Ovary (tissue), 10 donors: Measurements from ENCODE around the gene NNMT. TPM values are rescaled to one million over a fixed set of nuclear protein-coding genes. Genes with fewer than 3 reads are reported as not detected.

Source experiments
- DNase-seq, 5 donors: peaks; one replicate each; pipeline ENCODE4 v3.0.0-alpha.2; 2019 to 2020
- H3K27ac ChIP-seq, 2 donors: fragments of 200-600 bp; one replicate each; pipeline versions ENCODE4 v1.5.1 to v1.8.0; 2019 to 2022
- H3K27me3 ChIP-seq: fragments of 200-600 bp; one replicate; pipeline ENCODE4 v1.8.0; 2022
- H3K36me3 ChIP-seq: fragments of 200-600 bp; sonication (generic); one replicate; pipeline ENCODE4 v1.5.1; 2019
- H3K4me1 ChIP-seq: one replicate; pipeline ENCODE4 v1.8.1; 2013; ENCODE audit warnings: mild to moderate bottlenecking, moderate library complexity; ENCODE audit not compliant: insufficient read depth
- H3K4me3 ChIP-seq: fragments of 200-600 bp; sonication (generic); one replicate; pipeline ENCODE4 v1.5.1; 2017
- H3K9me3 ChIP-seq, 2 donors: fragments of 200-600 bp in 1 of 2; sonication (generic) in 1 of 2; one replicate each; pipeline versions ENCODE4 v1.5.1 to v1.8.1; 2013 to 2019; ENCODE audit warnings: mild to moderate bottlenecking in 1 of 2, moderate library complexity in 1 of 2
- CTCF ChIP-seq, 3 donors: fragments of 450-650 bp in 2 of 3; fragments of 200-600 bp in 1 of 3; IDR thresholded peaks; one replicate each; pipeline versions ENCODE4 v1.5.1 to v1.8.0; 2016 to 2022; ENCODE audit warnings: antibody characterized with exemption in 3 of 3, mild to moderate bottlenecking in 1 of 3
- EP300 ChIP-seq: sonication (generic); formaldehyde crosslinking; IDR thresholded peaks from one replicate; pipeline ENCODE4 v1.6.1; 2017; ENCODE audit warnings: antibody characterized with exemption
- POLR2A ChIP-seq: fragments of 450-650 bp; IDR thresholded peaks from one replicate; pipeline ENCODE4 v1.6.1; 2017; ENCODE audit warnings: antibody characterized with exemption, mild to moderate bottlenecking, moderate library complexity
- WGBS, 3 donors: extraction: QIAGEN DNeasy Blood & Tissue Kit in 1 of 3; methylation state at CpG; one replicate each; pipeline versions ENCODE4 v1.1.5 to v1.1.7; 2013 to 2017; 5-methylcytosine and 5-hydroxymethylcytosine counted together
- intact Hi-C, 4 donors: fragments of 100-400 bp; cut with DNase I; formaldehyde crosslinking; loops; one replicate each; pipeline versions ENCODE4 v1.11.0 to v1.15.1; 2022 to 2023
- long read RNA-seq, 3 donors: library from polyadenylated mRNA in 2 of 3; unstranded in 2 of 3; transcript quantifications; one replicate each; pipeline ENCODE4 v2.0.0 and lab custom pipeline, GENCODE V29; 2021 to 2026
- polyA plus RNA-seq, 2 donors: library from polyadenylated mRNA; stranded (reverse); fragments of 200-250 nt in 1 of 2; fragments of 350-450 nt in 1 of 2; fragmentation: Illumina TruSeq in 1 of 2; extraction: RNeasy Lipid Tissue Mini Kit (QIAGEN cat#74804) in 1 of 2; gene quantifications; one replicate each; pipeline ENCODE4 v1.2.3, GENCODE V29; 2013 to 2014
- total RNA-seq, 7 donors: library from RNA; depleted of rRNA in 2 of 7; stranded (reverse); fragments of >200 nt in 2 of 7; fragmentation: NEBNext Ultra II Directional in 3 of 7; extraction: Animal tissue kit (Norgen Biotek cat#: 25700) in 3 of 7; gene quantifications; one replicate each; pipeline versions ENCODE4 v1.1.0 to v1.2.4, GENCODE V29; 2016 to 2023
- donor health status: DM: no; HTN: no; CAD: no; lungs with moderate emphysema.
- donor health status: DM: no; HTN: no; CAD: no.
- donor health status: Bipolar disorder and iron deficiency.
- donor health status: DM: yes; HTN: yes; CAD: no.
- donor health status: DM: no; HTN: no; CAD: no.
- donor health status: DM: yes; HTN: yes; CAD: no.

The NNMT gene
- 100 to 1,000 TPM in 4 of 7 donors, 10 to 100 TPM in 2, 1 to 10 TPM in 1; 9.5 to 295 (median 129) TPM for total RNA-seq
- 100 to 1,000 TPM in 1 of 2 donors, 10 to 100 TPM in 1; 59.4 to 136 TPM for polyA plus RNA-seq
- long read RNA-seq, donor 1, transcript NNMT-201 (3 exons, 1,610 nt), result major isoform, 23 of 51 reads
- long read RNA-seq, donor 1, partial matches to known transcripts, result 1 of 51 reads
- long read RNA-seq, donor 1, other reads (novel, unspliced or antisense), result 23 of 51 reads
- long read RNA-seq, donor 2, result 0 reads
- long read RNA-seq, donor 3, transcript NNMT-201 (3 exons, 1,610 nt), result major isoform, 59 of 85 reads
- long read RNA-seq, donor 3, partial matches to known transcripts, result 7 of 85 reads
- long read RNA-seq, donor 3, other reads (novel, unspliced or antisense), result 15 of 85 reads

- H3K36me3 ChIP-seq, result no peaks in the 10 kb centered on the region
- H3K4me1 ChIP-seq, result peaks cover 9% of the 10 kb centered on the region
- H3K4me3 ChIP-seq, result peak within 1 kb of the TSS; percentile 36
- no peaks in the 10 kb centered on the region for H3K27me3 ChIP-seq
- TF ChIP-seq CTCF (IDR thresholded peaks at IDR 0.05) (no peak), EP300 (peak; percentile 97), POLR2A (peak; percentile 28)
- H3K9me3 ChIP-seq, result no peaks in the 10 kb centered on the region
- peak within 1 kb of the TSS; percentile 63 to 75 for H3K27ac ChIP-seq
- peak; percentile 36 to 77 (median 47) for DNase-seq
- 22 to 41% (median 22%) methylated on average over 11 of the region's 11 CpGs for whole genome bisulfite sequencing, 3 donors
- intact Hi-C loops, result no loop called here
Measured at GRCh38 chr11:114295676-114296604, at the start of gene NNMT. Gene NNMT, plus strand, starts transcription at chr11:114296399. Its CDS starts 158 bp downstream, at chr11:114296557.

- no peaks in the 10 kb centered on the region for H3K36me3 ChIP-seq
- intact Hi-C loops, result loop anchor here in 1 of 4 donors (5.0 kb wide), 1 partner anchor 40 kb away; no protein-coding TSS in a partner anchor
Measured at GRCh38 chr11:114247070-114247789, 49.0 kb upstream of the NNMT start.

GRCh38 chr11:114250180-114250579 lies 46.0 kb upstream of the NNMT start:
- no peaks in the 10 kb centered on the region for H3K36me3 ChIP-seq
- no peaks in the 10 kb centered on the region for H3K9me3 ChIP-seq
- H3K4me1 ChIP-seq, result peaks cover 12% of the 10 kb centered on the region
- intact Hi-C loops, result loop anchor here in 2 of 4 donors (10.0 kb wide), 2 partner anchors 55 to 75 kb away; no protein-coding TSS in a partner anchor
- TF ChIP-seq CTCF (IDR thresholded peaks at IDR 0.05) (no peak), POLR2A (no peak), EP300 (no peak)
- peak overlapping the region in 1 of 2 donors; percentile 39 for H3K27ac ChIP-seq
- 94 to 97% (median 95%) methylated on average over 17 of the region's 17 CpGs for WGBS, 3 donors
- no peak for DNase-seq
- H3K27me3 ChIP-seq, result no peaks in the 10 kb centered on the region
- no peak overlapping the region for H3K4me3 ChIP-seq

More at GRCh38 chr11:114247070-114247789, 49.0 kb upstream of the NNMT start:
- TF ChIP-seq EP300 (no peak), POLR2A (no peak), CTCF (IDR thresholded peaks at IDR 0.05) (no peak)
- H3K4me1 ChIP-seq, result peaks cover 10% of the 10 kb centered on the region
- H3K4me3 ChIP-seq, result no peak overlapping the region
- no peaks in the 10 kb centered on the region for H3K27me3 ChIP-seq
- H3K9me3 ChIP-seq, result no peaks in the 10 kb centered on the region
- no peak for DNase-seq
- WGBS, 3 donors, result 94 to 97% (median 96%) methylated on average over 11 of the region's 11 CpGs
- no peak overlapping the region for H3K27ac ChIP-seq
